ENCODE measurements around the gene GNGT2.

- no peak for TF ChIP-seq CTCF (optimal IDR thresholded peaks at IDR 0.05 in 1 of 3, IDR thresholded peaks at IDR 0.05 in 1 of 3, conservative IDR thresholded peaks at IDR 0.05 in 1 of 3; ENCODE audit: extremely low read depth in 1 of 3, insufficient read depth in 2 of 3, low read length in 3 of 3)
- no peak for TF ChIP-seq EZH2 (IDR thresholded peaks at IDR 0.05; ENCODE audit: low read length)
Measured at GRCh38 chr17:49249292-49249794, 39.0 kb upstream of the GNGT2 start.
